SHP77 treated with DMSO at 0.1 percent for 48 hours (cell line): ENCODE measurements around the gene LRRC25.
"Not testable (repeated sequence)": the region's sequence is repeated elsewhere in the genome, so short reads cannot be mapped to it uniquely, and the experiment has no call there.

Experiments
- DNase-seq: peaks from one replicate; lab custom pipeline; 2025; lab: John Stamatoyannopoulos, UW

LRRC25 gene

GRCh38 chr19:18405754-18406153 is 8.3 kb upstream of the LRRC25 start:
- DNase-seq: not testable (repeated sequence)

GRCh38 chr19:18402455-18403248 is 5.2 kb upstream of the LRRC25 start:
- DNase-seq: not testable (repeated sequence)

- DNase-seq: no peak
These were observed 4.2 kb upstream of the LRRC25 start for GRCh38 chr19:18401580-18402112.

GRCh38 chr19:18399008-18399407 is 1.6 kb upstream of the LRRC25 start:
- no peak for DNase-seq

- no peak for DNase-seq
These were observed 766 bp downstream of the LRRC25 start for GRCh38 chr19:18396471-18397241.

- DNase-seq: no peak
These were observed 3.6 kb downstream of the LRRC25 start for GRCh38 chr19:18393836-18394235.

GRCh38 chr19:18392926-18393325 is 4.5 kb downstream of the LRRC25 start:
- DNase-seq: no peak

GRCh38 chr19:18392417-18392816 is 5.0 kb downstream of the LRRC25 start:
- DNase-seq: no peak

GRCh38 chr19:18391509-18392075 is 5.8 kb downstream of the LRRC25 start:
- no peak for DNase-seq

- DNase-seq: no peak
These were observed 7.1 kb downstream of the LRRC25 start for GRCh38 chr19:18390065-18390907.

GRCh38 chr19:18389726-18390064 is 7.7 kb downstream of the LRRC25 start:
- DNase-seq: no peak

GRCh38 chr19:18388960-18389725 is 8.3 kb downstream of the LRRC25 start:
- DNase-seq: no peak

- peak; percentile 62 for DNase-seq
These were observed 9.1 kb downstream of the LRRC25 start for GRCh38 chr19:18388100-18388959.

- no peak for DNase-seq
These were observed 10.7 kb downstream of the LRRC25 start for GRCh38 chr19:18386543-18387271.

- no peak for DNase-seq
These were observed 11.5 kb downstream of the LRRC25 start, which contains the start of gene GDF15 for GRCh38 chr19:18385675-18386542. Gene GDF15 (plus strand): TSS chr19:18386158. CDS start chr19:18386190, 32 bp downstream.

- no peak for DNase-seq
These were observed 12.1 kb downstream of the LRRC25 start for GRCh38 chr19:18385359-18385674.

- DNase-seq: no peak
These were observed 12.6 kb downstream of the LRRC25 start for GRCh38 chr19:18384775-18385174.

GRCh38 chr19:18383622-18384021 is 13.8 kb downstream of the LRRC25 start:
- not testable (repeated sequence) for DNase-seq
